Measurements from ENCODE around the gene DHDH.
A peak's percentile ranks its signal among the peaks of the same experiment; 100 is the strongest.

Gene DHDH

GRCh38 chr19:48968179-48968661 lies 34.7 kb downstream of the DHDH start:
- peak; percentile 33 for DNase-seq

DNA sequence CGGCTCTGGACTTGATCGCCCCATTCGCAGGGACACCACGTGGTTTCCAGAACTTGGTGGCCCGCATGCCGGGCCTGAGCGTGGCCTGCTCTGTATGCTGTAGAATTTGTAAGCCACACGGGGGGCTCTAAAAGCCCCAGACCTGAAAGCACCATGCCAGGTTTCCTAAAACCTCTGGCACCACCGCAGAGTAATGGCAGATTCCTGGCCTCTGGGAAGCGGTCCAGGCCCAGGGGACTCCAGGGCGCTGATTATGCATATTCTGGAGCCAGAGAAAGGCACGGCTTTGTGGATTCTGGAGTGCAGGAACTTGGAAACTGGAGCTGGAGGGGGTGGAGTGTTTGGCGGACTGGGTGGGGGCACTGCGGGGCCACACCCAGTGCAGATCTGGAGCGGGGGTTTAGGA lies 35.3 kb downstream of the DHDH start:
- DNase-seq = no peak

- DNase-seq = no peak
These were observed 36.0 kb downstream of the DHDH start for GRCh38 chr19:48969276-48970138.

- DNase-seq = no peak
These were observed 36.8 kb downstream of the DHDH start for GRCh38 chr19:48970139-48970766.

GRCh38 chr19:48970923-48971395 lies 37.5 kb downstream of the DHDH start:
- peak; percentile 86 for DNase-seq

DNA sequence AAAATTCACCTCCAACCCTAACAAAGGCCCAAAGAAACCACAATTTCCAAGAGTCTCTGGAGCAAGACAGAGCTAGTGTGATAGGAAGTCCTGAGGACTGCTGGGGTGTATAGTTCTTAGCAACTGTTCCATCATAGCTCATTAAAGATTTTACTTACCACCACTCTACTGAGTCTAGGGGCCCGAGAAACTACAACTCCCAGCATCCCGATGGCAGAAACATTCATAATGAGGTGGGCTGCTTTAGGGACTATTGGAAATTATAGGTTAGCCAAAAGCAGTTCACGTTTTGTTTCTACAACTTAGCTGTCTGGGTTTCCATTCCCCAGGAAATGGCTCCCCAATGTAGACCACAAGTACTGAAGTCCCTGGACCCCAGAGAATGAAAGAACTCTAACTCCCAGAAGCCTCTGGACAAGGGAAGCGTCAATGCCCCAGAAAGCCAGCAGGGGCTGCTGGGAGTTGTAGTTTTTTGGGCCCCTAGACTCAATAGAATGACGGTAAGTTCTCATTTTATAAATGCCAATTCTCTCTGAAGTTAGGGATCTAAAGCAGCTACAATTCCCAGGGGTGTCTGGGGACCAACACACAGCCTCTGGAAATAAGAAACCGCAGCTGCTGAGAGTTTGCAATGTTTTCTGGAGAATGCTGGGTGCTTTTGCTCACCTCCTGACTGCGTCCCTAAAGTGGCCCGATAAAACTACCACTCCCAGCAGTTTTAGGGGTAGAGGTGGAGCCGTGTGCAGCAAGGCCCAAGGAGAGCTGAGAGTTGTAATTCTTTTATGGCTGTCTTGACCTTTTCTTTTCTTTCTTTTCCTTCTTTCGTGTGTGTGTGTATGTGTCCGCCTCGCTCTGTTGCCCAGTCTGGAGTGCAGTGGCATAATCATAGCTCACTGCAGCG lies 42.7 kb downstream of the DHDH start:
- peak; percentile 59 for DNase-seq

GRCh38 chr19:48977061-48977460 lies 43.6 kb downstream of the DHDH start:
- no peak for DNase-seq

- DNase-seq = no peak
These were observed 48.8 kb downstream of the DHDH start for GRCh38 chr19:48982280-48982679.

- DNase-seq = no peak
These were observed 52.2 kb downstream of the DHDH start for GRCh38 chr19:48985711-48986110.

- DNase-seq = no peak
These were observed 52.7 kb downstream of the DHDH start for GRCh38 chr19:48986211-48986610.

DNA sequence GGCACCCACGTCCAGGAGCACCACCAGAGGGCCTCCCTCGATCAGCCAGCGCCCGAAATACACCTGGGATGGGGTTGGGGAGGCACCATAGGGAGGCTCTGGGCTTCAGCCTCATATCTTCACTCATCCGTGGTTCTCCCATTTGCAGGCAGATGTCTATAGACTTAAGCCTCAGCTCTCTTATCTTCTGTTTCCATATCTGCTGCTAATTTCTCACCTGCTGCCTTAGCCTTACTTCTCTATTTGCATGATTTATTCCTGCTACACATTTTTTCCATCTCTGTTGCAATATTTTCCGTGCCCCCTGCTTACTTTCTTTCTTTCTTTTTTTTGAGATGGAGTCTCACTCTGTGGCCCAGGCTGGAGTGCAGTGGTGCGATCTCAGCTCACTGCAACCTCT lies 53.8 kb downstream of the DHDH start:
- DNase-seq = no peak

DNA sequence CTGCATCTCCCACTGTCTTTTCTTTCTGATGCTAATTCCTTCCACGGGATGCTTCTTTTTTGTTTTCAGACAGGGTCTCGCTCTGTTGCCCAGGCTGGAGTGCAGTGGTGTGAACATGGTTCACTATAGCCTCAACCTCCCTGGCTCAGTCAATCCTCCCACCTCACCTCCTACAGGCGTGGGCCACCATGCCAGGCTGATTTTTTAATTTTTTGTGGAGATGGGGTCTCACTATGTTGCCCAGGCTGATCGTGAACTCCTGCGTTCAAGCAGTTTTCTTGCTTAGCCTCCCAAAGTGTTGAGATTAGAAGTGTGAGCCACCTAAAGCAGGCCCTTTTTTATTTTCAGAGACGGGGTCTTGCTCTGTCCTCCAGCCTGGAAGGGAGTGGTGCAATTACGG lies 54.8 kb downstream of the DHDH start:
- DNase-seq = no peak

- no peak for DNase-seq
These were observed 55.4 kb downstream of the DHDH start for GRCh38 chr19:48988860-48989259.

DNA sequence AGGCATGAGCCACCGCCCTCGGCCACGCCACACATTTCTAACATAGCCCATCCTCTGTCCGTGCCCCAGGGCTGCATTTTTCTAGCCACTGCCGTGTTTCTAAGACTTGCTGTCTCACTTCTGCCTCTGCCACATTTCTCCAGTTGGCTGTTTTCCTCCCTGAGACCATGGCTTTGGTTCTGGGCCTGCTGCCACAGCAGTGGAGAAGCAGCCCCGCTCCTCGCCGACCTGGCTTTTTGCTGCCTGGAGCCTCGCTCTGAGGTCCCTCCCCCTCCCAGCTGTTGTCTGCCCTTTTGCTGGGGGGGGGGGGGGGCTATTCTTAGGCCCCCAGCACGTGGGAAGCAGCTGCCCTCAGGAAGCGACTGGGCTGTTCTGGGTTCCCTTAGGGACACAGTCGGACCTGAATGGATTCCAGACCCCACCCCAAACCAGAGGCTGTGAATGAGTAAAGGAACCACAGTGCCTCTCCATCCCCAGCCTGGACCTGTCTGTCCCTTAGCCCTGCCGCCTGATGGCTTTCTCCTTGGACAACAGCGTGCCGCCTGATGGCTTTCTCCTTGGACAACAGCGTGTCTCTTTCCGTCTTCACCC lies 56.3 kb downstream of the DHDH start:
- no peak for DNase-seq

GRCh38 chr19:48990400-48990799 lies 56.9 kb downstream of the DHDH start:
- DNase-seq = no peak

GRCh38 chr19:48991011-48991609 lies 57.6 kb downstream of the DHDH start:
- no peak for DNase-seq

DNA sequence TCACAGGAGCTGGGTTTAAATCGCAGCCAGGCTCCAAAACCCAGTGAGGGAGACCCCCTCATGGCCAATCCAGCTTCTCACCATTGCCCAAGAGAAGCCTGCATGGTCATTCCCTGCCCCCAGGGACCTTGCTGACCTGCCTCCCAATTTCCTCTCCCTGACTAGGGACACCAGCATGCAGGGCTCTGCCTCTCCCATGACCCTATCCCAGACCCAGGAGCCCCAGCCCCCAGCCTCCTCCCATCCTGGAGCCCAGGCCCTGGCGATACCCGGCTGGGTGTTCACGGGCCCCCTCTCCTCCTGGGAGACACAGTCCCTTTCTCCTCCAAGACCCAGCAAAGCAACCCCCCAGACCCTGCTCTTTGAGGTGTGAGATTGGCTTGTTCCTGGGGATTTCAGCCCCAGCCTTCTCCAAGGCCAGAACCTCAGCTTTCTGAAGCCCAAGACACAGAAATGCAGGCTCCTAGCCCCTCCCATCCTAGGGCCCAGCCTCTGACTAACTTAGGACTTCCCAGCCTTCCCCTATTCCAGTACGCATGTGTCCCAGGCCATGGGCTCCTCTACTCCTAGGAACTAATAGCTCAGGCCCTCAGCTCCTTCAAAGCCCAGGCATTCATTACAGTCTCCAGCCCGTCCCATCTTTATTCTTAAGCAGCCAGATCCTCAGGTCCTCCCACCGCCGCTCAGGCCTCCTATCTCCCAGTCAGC lies 58.5 kb downstream of the DHDH start:
- DNase-seq = no peak

- no peak for DNase-seq
These were observed 59.2 kb downstream of the DHDH start for GRCh38 chr19:48992581-48993174.

- DNase-seq = peak; percentile 100
These were observed 59.9 kb downstream of the DHDH start, which contains the start of the genes GYS1 and RUVBL2 for GRCh38 chr19:48993175-48994034. Gene GYS1 (minus strand): TSS chr19:48993309. CDS start chr19:48993112, 197 bp downstream. Gene RUVBL2 (plus strand): TSS chr19:48993887. CDS start chr19:48993912, 25 bp downstream.

DNA sequence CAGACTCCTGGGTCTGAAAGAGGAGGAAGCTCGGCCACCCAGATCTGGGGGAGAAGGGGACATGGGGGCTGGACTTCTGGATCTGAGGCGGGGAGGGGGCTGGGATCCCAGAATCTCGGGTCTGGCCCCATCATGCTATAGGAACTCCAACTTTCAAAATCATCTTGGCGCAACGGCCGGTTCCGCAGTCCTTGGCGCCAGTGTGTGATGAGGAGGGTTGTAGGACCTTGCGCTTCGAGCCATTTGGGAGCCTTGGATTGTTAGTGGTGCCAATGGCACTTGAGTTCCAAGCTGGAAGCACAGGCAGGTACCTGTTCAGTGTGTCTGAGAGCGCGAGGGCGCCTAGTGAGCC lies 60.5 kb downstream of the DHDH start:
- peak; percentile 16 for DNase-seq

All from activated CD4-positive, alpha-beta T cell treated with anti-CD3 and anti-CD28 coated beads, Interleukin-2, Interleukin-6, amounts not matched to agents 100 ng/mL and 50 ng/mL, durations not matched to agents 16 hours and 8 hours (primary cell).